DMS53 (cell line): ENCODE results near the gene FBXL15.

Experiments used
- DNase-seq: peaks from one replicate; lab custom pipeline; 2025; lab: John Stamatoyannopoulos, UW

Gene FBXL15, protein sequence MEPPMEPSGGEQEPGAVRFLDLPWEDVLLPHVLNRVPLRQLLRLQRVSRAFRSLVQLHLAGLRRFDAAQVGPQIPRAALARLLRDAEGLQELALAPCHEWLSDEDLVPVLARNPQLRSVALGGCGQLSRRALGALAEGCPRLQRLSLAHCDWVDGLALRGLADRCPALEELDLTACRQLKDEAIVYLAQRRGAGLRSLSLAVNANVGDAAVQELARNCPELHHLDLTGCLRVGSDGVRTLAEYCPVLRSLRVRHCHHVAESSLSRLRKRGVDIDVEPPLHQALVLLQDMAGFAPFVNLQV

DNA sequence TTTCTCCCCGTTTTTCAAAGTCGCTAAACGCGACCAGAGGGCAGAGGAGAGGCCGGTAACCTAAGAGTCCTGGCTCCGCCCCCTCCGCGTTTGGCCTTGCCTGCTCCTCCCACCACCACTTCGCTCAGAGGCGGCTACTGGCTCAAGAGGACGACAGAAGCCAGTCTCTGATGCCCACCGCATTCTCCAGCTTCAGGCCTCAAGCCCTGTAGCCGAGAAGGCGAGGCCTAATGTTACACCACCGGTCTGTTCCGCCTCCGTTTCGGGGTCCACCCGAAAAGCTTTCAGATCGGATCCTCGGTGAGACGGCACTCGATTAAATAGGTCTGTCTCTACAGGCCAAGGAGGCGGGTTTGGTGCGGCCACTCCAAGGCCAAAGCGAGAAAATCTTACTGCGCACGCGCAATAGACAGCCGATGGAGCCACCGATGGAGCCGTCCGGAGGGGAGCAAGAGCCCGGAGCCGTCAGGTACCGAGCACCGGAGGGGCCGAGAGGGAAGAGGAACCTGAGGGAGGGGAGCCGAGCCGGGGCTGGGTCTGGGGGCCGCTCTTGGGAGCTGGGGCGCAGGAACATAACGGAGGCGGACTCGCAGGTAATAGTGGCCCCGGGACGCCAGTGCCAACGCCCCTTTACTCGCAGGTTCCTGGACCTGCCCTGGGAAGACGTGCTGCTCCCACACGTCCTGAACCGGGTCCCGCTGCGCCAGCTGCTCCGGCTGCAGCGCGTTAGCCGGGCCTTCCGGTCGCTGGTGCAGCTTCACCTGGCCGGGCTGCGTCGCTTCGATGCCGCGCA is at the start of gene FBXL15:
Gene FBXL15 (plus strand): TSS at position 123 of the 793 bp plus-strand sequence. CDS start 294 bp downstream, at position 417.
- peak; percentile 98 for DNase-seq

DNA sequence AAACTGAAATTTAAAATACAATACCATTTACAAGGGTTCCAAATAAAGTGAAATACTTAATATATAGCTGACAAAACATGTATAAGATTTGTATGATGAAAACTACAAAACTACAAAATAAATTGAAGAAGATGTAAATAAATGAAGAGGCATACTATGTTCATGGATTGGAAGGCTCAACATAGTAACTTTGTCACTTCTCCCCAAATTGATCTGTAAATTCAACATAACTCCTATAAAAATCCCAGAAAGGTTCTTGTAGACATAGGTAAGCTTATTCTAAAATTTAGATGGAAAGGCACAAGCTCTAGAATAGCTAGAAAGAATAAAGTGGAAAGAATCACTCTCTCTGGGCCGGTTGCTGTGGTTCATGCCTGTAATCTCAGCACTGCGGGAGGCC is 49.3 kb upstream of the FBXL15 start:
- DNase-seq: no peak

DNA sequence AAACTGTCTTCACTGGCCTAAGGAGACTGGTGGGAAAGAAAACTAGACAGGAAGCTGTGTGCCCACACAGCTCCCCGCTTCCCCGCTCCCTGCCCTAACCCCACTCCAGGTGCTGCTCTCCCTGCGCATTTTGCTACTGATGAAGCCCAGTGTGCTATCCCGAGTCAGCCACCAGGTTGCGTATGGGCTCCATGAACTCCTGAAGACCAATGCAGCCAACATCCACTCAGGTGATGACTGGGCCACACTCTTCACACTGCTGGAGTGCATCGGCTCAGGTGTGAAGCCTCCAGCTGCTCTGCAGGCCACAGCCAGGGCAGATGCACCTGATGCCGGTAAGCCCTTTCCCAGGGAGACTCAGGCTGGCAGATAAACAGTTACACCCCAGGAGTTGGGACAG is 45.4 kb upstream of the FBXL15 start:
- DNase-seq: peak; percentile 60

DNA sequence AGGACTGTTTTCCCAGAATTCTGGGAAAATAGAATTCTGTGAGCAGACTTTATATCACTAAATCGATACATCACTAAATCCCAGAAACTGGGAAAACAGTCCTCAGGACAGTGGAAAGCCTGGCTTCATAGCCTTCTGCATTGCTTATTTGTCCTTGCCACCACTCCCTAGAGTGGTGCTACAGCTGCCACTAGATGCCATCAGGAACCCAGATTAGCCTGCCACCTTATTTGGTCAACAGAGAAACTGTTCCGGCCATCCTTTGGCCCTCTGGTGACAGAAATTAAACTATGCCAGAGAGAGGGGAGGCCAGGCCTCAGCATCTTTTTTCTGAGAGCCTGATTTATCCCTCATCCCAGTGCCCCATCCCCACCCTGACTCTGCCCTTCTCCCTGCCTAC is 44.8 kb upstream of the FBXL15 start:
- peak; percentile 25 for DNase-seq

DNA sequence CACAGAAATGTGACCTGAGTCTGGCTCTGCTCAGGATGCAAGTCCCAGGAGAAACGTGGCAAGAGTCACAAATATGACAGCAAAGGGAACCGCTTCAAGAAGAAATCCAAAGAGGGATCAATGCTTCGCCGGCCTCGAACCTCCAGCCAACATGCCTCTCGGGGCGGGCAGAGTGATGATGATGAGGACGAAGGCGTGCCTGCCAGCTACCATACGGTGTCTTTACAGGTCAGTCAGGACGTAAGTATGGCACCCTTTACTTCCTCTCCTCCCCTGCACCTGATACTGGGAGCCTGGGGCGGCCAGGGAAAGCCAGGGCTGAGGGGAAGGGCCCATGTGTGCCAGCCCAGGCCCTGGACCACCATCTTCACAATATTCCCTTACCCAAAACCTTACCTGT is 43.7 kb upstream of the FBXL15 start:
- no peak for DNase-seq

DNA sequence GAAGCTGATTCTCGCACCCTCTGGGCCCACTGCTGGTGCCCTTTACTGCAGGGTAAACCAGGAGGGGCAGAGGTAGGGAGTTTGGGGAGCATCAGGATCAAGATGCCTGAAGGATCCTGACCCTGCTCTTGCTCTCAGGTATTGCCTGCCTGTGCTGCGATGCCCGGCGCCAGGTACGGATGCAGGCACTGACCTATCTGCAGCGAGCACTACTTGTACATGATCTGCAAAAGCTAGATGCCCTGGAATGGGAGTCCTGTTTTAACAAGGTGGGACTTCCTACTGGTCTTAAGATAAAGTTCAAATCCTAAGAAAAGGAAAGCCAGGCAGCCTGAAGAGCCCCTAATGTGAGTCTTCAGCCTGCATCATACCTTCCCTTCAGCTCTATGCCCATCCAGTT is 41.3 kb upstream of the FBXL15 start:
- DNase-seq: no peak

DNA sequence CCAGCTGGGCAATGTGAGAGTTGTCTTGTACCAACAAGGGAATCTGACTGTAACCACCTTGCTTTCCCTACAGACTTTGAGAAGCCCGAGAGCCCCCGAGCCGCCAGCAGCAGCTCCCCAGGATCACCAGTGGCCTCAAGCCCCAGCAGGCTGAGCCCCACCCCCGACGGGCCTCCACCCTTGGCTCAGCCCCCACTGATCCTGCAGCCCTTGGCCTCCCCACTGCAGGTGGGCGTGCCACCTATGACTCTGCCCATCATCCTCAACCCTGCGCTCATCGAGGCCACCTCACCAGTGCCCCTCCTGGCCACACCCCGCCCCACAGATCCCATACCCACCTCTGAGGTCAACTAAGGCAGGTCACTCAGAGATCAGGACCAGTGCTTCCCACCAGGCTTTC is 38.7 kb upstream of the FBXL15 start:
- DNase-seq: no peak

DNA sequence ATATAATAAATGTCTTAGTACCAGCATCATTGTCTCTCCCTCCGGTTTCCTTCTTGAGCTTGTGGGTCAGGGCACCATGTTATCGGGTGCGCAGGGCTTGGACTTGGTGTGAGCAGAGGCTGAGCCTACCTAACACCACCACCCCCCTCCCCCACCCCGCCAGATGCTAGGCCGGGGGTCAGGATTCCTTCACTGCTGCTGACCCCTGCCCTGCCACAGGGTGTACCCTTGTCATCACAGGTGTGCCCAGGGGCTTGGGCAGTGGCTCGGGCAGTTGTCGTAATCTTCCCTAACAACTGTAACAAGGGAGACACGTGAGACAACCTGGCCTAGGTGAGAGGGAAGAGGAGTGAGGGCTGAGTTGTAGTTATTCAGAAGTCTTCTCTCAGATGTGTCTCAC is 37.8 kb upstream of the FBXL15 start:
- no peak for DNase-seq

DNA sequence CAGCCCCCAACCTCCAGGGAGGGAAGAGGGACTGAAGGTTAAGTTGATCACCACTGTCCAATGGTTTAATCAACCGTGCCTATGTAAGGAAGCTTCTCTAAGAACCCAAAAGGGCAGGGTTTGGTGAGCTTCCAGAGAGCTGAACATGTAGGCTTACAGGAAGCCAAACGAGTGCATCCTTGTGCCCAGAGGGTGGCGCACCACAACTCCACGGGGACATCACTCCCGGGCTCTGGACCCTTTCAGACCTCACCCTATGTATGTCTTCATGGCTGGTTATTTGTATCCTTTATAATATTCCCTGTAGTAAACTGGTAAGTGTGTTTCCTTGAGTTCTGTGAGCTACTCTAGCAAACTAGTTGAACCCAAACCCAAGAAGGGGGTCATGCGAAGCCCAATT is 36.6 kb upstream of the FBXL15 start:
- DNase-seq: peak; percentile 27

DNA sequence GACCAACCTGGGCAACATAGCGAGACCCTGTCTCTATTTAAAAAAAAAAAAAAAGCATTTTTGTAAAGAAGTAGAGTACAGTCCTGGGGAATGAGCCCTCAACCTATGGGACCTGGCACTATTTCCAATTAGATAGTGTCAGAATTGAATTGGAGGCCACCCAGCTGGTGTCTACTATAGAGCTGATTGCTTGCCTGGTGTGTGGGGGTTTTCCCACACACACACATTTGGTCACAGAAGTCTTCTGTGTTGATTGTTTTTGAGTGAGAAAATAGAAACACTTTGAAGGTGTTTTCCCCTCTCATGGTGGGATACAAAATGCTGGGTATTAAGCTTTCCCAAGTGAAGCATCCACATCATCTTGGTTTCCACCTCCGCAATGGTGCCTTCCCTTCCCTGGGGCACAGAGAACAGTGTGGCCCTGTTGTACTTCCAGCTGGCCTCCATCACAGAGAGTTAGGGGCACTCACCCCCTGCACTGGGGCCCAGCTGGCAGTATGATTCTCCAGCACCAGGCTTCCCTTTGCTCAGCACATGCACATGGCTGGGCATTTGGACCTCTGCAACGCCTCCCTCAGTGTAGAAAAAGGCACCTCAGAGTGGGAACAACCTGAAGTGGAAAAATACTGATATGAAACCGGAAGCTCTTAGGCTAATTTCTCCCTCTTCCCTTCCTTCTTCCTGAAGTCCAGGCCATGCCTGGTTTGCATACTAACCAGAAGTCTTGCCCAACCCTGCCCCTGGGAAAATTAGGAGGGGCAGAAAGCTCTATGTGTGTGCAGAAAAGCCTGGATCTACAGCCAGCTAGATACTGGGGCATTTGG is 35.8 kb upstream of the FBXL15 start:
- DNase-seq: no peak

DNA sequence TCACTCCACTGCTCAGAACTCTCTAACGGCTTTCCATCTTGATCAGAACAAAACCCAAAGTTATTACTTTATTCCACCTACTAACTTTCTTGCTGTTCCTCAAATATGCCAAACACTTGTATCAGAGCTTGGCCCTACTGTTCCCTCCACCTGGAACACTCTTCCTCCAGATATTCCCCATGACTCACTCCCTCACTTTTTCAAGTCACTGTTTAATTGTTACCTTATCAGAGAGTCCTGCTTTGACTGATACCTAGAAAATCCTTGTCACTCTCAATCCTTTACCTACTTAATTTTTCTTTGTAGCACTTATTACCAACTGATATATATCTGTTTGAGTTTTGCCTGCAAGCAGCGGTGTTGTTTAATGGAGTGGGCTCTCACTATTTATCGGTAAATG is 30.7 kb upstream of the FBXL15 start:
- DNase-seq: no peak

DNA sequence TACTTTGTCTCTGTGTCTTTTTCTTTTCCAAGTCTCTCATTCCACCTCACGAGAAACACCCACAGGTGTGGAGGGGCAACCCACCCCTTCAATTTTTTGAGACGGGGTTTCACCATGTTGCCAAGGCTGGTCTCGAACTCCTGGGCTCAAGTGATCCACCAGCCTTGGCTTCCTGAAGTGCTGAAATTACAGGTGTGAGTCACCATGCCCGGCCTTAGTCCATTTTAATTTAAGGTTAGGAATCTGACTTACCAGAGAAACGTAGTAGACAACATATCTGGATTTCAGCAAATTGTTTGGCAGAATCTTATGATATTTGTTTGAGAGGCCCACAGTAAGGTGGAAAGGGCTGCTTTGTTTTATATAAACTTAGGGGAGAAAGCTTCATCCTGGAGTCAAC is 28.3 kb upstream of the FBXL15 start:
- DNase-seq: no peak

DNA sequence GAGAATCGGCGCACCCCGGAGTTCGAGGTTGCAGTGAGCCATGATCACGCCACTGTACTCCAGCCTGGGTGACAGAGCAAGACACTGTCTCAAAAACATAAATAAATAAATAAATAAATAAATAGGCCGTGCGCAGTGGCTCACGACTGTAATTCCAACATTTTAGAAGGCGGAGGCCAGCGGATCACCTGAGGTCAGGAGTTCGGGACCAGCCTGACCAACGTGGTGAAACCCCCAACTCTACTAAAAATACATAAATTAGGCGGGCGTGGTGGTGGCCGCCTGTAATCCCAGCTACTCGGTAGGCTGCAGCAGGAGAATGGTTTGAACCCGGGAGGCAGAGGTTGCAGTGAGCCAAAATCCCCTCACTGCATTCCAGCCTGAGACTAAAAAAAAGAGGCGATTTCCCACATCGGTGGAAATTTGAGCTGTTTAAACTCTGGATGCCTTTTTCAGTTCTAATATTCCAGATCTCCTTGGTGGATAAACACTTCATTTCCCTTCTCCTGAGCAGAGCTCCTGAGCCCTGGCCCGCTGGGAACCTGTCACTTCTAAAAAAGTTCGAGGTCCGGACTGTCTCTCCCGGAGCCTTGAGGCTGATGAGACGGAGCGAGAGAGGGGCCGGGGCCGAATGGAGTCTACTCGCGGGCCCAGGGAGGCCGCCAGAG is 27.1 kb upstream of the FBXL15 start:
- no peak for DNase-seq

DNA sequence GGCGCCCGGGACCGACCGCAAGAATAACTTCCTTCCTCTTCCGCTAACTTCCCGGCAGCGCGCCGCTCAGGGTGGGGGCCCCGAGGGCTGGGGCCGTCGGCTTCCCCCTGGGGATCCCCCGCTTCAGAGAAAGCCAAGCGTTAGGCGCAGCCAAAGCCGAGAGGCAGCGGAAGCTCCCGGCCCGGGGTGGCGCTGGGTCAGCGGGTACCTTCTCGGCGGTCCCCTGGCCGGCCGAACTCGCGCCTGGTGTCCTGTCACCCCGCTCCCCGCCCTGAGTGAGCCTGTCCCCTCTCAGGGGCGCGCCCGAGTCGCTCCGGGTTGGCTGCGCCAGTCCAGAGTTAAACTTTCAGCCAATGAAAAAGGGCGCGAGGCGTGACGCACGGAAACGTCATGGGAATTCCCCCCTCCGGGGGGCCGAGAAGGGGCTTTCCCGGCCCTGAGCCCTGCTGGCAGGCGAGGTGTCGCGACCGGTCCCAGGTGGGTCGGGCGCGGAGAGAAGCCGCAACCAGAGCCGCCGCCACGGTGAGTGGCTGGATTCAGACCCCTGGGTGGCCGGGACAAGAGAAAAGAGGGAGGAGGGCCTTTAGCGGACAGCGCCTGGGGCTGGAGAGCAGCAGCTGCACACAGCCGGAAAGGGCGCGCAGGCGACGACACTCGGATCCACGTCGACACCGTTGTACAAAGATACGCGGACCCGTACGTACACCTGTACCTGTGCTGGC is 26.4 kb upstream of the FBXL15 start:
- peak; percentile 96 for DNase-seq

DNA sequence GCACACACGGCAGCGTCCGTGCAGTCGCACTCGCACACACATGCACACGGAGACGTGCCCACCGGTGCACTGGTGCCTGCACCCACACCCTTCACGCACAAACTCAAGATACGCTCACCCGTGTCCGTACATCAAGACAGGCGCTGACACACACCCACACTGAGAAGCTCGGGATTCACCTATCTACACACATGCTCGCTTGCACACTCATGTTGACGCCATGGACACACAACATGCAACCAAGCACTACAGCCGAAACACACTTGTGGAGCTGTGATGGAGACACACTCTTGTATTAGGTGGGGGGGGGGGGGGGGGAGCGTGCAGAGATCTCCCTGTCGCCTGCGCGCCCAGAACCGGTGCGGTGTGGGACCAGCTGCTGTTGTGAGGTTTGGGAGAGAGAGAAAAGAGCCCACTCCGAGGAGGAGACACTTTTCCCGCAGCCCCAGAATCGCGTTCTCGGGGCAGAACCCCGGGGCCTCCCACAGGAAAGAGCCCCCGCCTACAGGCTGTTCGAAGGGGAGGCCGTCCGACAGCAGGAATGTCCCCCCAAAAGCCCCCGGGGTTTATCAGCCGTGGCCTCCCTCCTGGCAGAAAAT is 25.7 kb upstream of the FBXL15 start:
- peak; percentile 87 for DNase-seq

DNA sequence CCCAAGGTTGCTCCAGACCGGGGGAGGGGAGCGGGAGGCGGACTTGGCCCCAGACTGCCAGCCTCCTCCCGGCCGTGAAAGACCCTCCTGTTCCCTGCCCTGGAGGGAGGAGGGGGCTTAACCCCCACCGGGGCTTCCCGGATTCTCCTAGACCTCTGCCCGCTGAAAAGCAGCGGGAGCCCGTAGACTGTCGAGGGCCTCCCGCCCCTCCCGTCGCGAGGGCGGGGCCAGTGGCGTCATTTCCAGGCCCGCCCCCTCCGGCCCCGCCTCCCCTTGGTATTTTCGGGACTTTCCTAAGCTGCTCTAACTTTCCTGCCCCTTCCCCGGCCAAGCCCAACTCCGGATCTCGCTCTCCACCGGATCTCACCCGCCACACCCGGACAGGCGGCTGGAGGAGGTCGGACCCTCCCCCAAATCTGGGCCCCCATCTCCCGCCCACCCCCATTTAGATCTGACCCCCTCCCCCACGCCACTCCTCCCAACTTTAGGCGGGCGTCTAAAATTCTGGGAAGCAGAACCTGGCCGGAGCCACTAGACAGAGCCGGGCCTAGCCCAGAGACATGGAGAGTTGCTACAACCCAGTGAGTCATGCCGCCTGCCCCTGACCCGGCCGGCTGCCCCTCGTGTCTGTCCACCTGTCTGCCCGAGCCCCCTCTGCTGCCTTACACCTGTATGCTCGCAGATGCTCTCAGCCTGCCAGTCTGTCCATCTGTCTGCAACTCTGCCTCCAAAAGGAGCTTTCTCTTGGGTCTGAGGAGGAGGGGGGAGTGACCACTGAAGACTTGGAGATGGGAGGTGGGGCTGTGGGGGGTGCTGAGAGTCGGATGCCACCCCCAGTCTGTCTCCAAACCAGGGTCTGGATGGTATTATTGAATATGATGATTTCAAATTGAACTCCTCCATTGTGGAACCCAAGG is 25.0 kb upstream of the FBXL15 start, which contains the start of gene NFKB2:
Gene NFKB2 (plus strand): TSS at position 306 of the 917 bp plus-strand sequence. CDS start 255 bp downstream, at position 561.
- DNase-seq: peak; percentile 93

DNA sequence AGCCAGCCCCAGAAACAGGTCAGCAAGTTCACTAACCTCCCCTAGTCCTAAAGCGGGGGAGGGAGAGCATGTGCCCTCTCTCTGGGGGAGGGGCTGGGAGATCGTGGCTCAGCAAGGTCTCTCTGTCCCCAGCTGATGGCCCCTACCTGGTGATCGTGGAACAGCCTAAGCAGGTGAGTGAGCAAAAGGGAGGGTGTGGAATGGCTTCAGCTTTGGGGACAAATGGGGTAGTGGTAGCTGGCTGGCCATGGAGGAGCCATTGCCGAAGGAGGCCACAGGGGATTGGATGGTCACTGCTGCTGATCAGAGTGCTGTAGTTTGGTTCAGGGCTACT is 24.4 kb upstream of the FBXL15 start:
- DNase-seq: no peak

DNA sequence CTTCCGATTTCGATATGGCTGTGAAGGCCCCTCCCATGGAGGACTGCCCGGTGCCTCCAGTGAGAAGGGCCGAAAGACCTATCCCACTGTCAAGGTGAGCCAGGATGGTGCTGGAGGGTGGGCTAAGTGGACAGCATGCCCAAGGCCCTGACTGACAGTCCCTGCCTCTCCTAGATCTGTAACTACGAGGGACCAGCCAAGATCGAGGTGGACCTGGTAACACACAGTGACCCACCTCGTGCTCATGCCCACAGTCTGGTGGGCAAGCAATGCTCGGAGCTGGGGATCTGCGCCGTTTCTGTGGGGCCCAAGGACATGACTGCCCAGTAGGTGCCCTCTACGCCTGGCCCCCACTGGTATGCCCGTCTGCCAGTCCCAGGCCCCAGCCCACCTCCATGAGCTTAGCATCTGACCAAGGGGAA is 23.9 kb upstream of the FBXL15 start:
- DNase-seq: no peak

DNA sequence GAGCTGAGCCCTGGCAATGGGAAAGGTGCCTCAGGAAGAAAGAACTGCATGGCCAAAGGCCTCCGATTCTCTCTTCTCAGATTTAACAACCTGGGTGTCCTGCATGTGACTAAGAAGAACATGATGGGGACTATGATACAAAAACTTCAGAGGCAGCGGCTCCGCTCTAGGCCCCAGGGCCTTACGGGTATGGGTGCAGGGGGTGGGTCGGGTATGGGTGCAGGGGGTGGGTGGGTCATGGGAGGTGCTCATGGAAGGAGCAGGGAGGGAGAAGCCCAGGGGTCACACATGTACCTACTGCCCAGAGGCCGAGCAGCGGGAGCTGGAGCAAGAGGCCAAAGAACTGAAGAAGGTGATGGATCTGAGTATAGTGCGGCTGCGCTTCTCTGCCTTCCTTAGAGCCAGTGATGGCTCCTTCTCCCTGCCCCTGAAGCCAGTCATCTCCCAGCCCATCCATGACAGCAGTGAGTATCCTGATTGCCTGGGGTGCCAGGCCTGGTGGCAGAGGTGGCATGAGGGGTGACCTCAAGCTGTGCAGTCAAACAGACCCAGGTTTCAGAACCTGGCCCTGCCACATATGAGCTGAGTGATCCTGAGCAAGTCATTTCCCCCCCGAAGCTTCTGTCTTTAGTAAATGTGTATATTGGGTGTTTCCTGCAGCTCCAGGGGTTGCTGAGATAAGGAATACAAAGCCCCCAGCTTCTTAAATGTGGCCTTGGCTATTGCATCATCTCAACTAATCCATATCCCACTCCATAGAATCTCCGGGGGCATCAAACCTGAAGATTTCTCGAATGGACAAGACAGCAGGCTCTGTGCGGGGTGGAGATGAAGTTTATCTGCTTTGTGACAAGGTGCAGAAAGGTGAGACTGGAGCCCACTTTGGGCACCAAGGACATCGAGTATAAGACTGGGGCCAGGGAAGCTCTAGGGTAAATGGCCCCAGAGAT is 23.1 kb upstream of the FBXL15 start:
- DNase-seq: no peak
